SK-N-SH (cell line): ENCODE data around the gene TPM4.

Experiments used
- CHD2 ChIP-seq: fragments of 150-350 bp; IDR thresholded peaks from 2 replicates; pipeline ENCODE4 v1.6.1; 2018; ENCODE audit warnings: low read length; ENCODE audit not compliant: partially characterized antibody
- EZH2phosphoT487 ChIP-seq: fragments of 200-600 bp; sonication (generic); IDR thresholded peaks from 2 replicates; pipeline ENCODE4 v1.6.1; 2017; ENCODE audit warnings: low read depth, mixed run types, mild to moderate bottlenecking, antibody characterized with exemption, moderate library complexity, borderline replicate concordance
- FOXM1 ChIP-seq: IDR thresholded peaks from 2 replicates; pipeline ENCODE4 v1.4.0; 2012; ENCODE audit warnings: low read depth, mild to moderate bottlenecking
- GABPA ChIP-seq: IDR thresholded peaks from 2 replicates; pipeline ENCODE4 v1.4.0; 2012; ENCODE audit warnings: low read depth, mild to moderate bottlenecking
- GATA2 ChIP-seq: sonication (generic); formaldehyde crosslinking; IDR thresholded peaks from 2 replicates; pipeline ENCODE4 v1.5.0; 2020; ENCODE audit warnings: mild to moderate bottlenecking, missing genetic modification reagents
- POLR2AphosphoS5 ChIP-seq: IDR thresholded peaks from 2 replicates; pipeline ENCODE4 v1.6.1; 2012; ENCODE audit warnings: low read depth, low read length
- RAD21 ChIP-seq: IDR thresholded peaks from 2 replicates; pipeline ENCODE4 v1.6.1; 2012; ENCODE audit warnings: mild to moderate bottlenecking, low read length
- RXRA ChIP-seq: IDR thresholded peaks from 2 replicates; pipeline ENCODE4 v1.4.0; 2012; ENCODE audit warnings: low read depth, mild to moderate bottlenecking, borderline replicate concordance
- SMC3 ChIP-seq: IDR thresholded peaks from 2 replicates; pipeline ENCODE4 v1.6.1; 2012; ENCODE audit warnings: low read depth, low read length, improper control_type of control experiment
- TAF1 ChIP-seq: IDR thresholded peaks from 2 replicates; pipeline ENCODE4 v1.6.1; 2012; ENCODE audit warnings: low read depth, mild to moderate bottlenecking, low read length, moderate library complexity, borderline replicate concordance
- TCF12 ChIP-seq: IDR thresholded peaks from 2 replicates; pipeline ENCODE4 v1.4.0; 2012
- TF ChIP-seq, protein P1 (sequence below): fragments of 200-600 bp; sonication (generic); IDR thresholded peaks from 2 replicates; pipeline ENCODE4 v1.6.1; 2017; ENCODE audit warnings: antibody characterized with exemption, mild to moderate bottlenecking, moderate library complexity
- TF ChIP-seq, protein P2 (sequence below): fragments of 150-350 bp; IDR thresholded peaks from 2 replicates; pipeline ENCODE4 v1.6.1; 2017; ENCODE audit warnings: antibody characterized with exemption, low read length, low read depth, borderline replicate concordance

DNA sequence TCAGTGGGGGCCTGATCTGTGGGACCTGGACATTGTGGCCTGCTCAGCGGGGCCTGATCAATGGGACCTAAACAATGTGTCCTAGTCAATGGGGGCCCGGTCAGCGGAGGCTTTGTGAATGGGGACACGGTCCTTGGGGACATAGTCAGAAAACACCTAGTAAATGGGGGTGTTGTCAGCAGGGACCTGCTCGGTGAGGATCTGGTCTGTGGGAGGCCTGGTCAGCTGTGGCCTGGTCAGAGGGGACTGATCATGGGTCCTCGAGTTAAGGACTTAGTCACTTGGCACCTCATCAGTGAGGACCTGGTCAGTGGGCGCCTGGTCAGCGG is 44.5 kb upstream of the TPM4 start:
- TF ChIP-seq, protein P1, sequence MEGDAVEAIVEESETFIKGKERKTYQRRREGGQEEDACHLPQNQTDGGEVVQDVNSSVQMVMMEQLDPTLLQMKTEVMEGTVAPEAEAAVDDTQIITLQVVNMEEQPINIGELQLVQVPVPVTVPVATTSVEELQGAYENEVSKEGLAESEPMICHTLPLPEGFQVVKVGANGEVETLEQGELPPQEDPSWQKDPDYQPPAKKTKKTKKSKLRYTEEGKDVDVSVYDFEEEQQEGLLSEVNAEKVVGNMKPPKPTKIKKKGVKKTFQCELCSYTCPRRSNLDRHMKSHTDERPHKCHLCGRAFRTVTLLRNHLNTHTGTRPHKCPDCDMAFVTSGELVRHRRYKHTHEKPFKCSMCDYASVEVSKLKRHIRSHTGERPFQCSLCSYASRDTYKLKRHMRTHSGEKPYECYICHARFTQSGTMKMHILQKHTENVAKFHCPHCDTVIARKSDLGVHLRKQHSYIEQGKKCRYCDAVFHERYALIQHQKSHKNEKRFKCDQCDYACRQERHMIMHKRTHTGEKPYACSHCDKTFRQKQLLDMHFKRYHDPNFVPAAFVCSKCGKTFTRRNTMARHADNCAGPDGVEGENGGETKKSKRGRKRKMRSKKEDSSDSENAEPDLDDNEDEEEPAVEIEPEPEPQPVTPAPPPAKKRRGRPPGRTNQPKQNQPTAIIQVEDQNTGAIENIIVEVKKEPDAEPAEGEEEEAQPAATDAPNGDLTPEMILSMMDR, result no peak
- no peak for TF ChIP-seq FOXM1
- TF ChIP-seq POLR2AphosphoS5, result no peak
- no peak for TF ChIP-seq EZH2phosphoT487
- TF ChIP-seq TCF12, result no peak
- no peak for TF ChIP-seq CHD2
- TF ChIP-seq, protein P2, sequence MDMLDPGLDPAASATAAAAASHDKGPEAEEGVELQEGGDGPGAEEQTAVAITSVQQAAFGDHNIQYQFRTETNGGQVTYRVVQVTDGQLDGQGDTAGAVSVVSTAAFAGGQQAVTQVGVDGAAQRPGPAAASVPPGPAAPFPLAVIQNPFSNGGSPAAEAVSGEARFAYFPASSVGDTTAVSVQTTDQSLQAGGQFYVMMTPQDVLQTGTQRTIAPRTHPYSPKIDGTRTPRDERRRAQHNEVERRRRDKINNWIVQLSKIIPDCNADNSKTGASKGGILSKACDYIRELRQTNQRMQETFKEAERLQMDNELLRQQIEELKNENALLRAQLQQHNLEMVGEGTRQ, result no peak
- TF ChIP-seq RXRA, result no peak
- TF ChIP-seq TAF1, result no peak
- no peak for TF ChIP-seq RAD21
- TF ChIP-seq SMC3, result no peak
- no peak for TF ChIP-seq GABPA
- TF ChIP-seq GATA2 (CRISPR knock-in tag), result no peak
